C4-2B (cell line): Measurements from ENCODE around the gene STRA8.

ENCODE experiments used
- CTCF ChIP-seq: fragments of 450-650 bp; conservative IDR thresholded peaks from 2 replicates; pipeline ENCODE4 v1.5.1; 2017; ENCODE audit warnings: mild to moderate bottlenecking
- ZFX ChIP-seq: fragments of 450-650 bp; IDR thresholded peaks from 2 replicates; pipeline ENCODE4 v1.6.1; 2017

- no peak for TF ChIP-seq CTCF
- TF ChIP-seq ZFX = no peak
Observed at GRCh38 chr7:135210888-135211178, 22.8 kb upstream of the STRA8 start.
